ENCODE measurements around the gene BTG3. TPM values are rescaled to one million over a fixed set of nuclear protein-coding genes. Genes with fewer than 3 reads are reported as not detected.

Gene BTG3
- total RNA-seq, result 22.7 and 30.6 TPM in 2 replicates

GRCh38 chr21:17612565-17613241 lies at the start of gene BTG3:
Gene BTG3, minus strand, starts transcription at chr21:17612901. Its CDS starts 3,757 bp downstream, at chr21:17609144.

Other genes starting within 250 kb of the BTG3 start
- 0.18 and 2.4 TPM in 2 replicates for gene CXADR, start 99.9 kb downstream of the BTG3 start, total RNA-seq
- 3.4 and 8.3 TPM in 2 replicates for gene C21orf91, start 206.5 kb upstream of the BTG3 start, total RNA-seq

Data from cardiac atrium fibroblast (primary cell).